Right lobe of liver (tissue), 4 donors: ENCODE measurements around the gene ITPK1.

Experiments used
- CTCF ChIP-seq, 4 donors: fragments of 200-600 bp in 3 of 4; fragments of 450-650 bp in 1 of 4; IDR thresholded peaks; one replicate each; pipeline versions ENCODE4 v1.5.1 to v1.8.0; 2016 to 2022; ENCODE audit warnings: antibody characterized with exemption in 4 of 4, mild to moderate bottlenecking in 2 of 4
- POLR2A ChIP-seq: fragments of 450-650 bp; IDR thresholded peaks from one replicate; pipeline ENCODE4 v1.6.1; 2017; ENCODE audit warnings: antibody characterized with exemption, mild to moderate bottlenecking
- donor health status: DM: no; HTN: no; CAD: no.
- donor health status: DM: no; HTN: no; CAD: no.
- donor health status: DM: no; HTN: yes; CAD: no.

- TF ChIP-seq CTCF (IDR thresholded peaks at IDR 0.05) (no peak), POLR2A (no peak)
Measured at GRCh38 chr14:93063393-93063792, 52.3 kb downstream of the ITPK1 start.
